HG03575 (cell line): ENCODE measurements around the gene ZNF837.
"Not testable (repeated sequence)": the region's sequence is repeated elsewhere in the genome, so short reads cannot be mapped to it uniquely, and the experiment has no call there.

Experiments used
- ATAC-seq: cut with Tn5 transposase; IDR thresholded peaks from one replicate; pipeline ENCODE4 v1.9.1; 2021; ENCODE audit not compliant: unreplicated experiment, insufficient number of reproducible peaks, low FRiP score; ENCODE audit errors: extremely low read depth

Gene ZNF837

GRCh38 chr19:58379246-58379645, 1.6 kb downstream of the ZNF837 start:
- no peak for ATAC-seq

GRCh38 chr19:58376724-58377123, 4.1 kb downstream of the ZNF837 start:
- not testable (repeated sequence) for ATAC-seq

GRCh38 chr19:58374200-58374599, 6.6 kb downstream of the ZNF837 start:
- no peak for ATAC-seq

GRCh38 chr19:58372311-58373133, 8.3 kb downstream of the ZNF837 start:
- ATAC-seq = no peak

GRCh38 chr19:58368561-58369360, 12.1 kb downstream of the ZNF837 start:
- ATAC-seq = no peak

- no peak for ATAC-seq
Measured at GRCh38 chr19:58367698-58368454, 13.0 kb downstream of the ZNF837 start.

GRCh38 chr19:58366585-58367430, 14.0 kb downstream of the ZNF837 start:
- no peak for ATAC-seq

GRCh38 chr19:58364146-58364545, 16.7 kb downstream of the ZNF837 start:
- ATAC-seq = no peak

- ATAC-seq = peak; percentile 64
Measured at GRCh38 chr19:58362272-58362994, 18.4 kb downstream of the ZNF837 start, which contains the start of gene ZNF497. ZNF497 (minus strand) TSS chr19:58362751; CDS start chr19:58357635, 5,116 bp downstream.

GRCh38 chr19:58361900-58362271, 18.9 kb downstream of the ZNF837 start:
- ATAC-seq = no peak

GRCh38 chr19:58357481-58358145, 23.2 kb downstream of the ZNF837 start:
- no peak for ATAC-seq

- no peak for ATAC-seq
Measured at GRCh38 chr19:58356766-58357480, 23.9 kb downstream of the ZNF837 start.

GRCh38 chr19:58355908-58356765, 24.7 kb downstream of the ZNF837 start:
- no peak for ATAC-seq

- no peak for ATAC-seq
Measured at GRCh38 chr19:58355215-58355796, 25.5 kb downstream of the ZNF837 start.

- ATAC-seq = no peak
Measured at GRCh38 chr19:58354478-58355030, 26.3 kb downstream of the ZNF837 start.
